H9 (cell line): ENCODE results near the gene NFYC. TPM values are rescaled to one million over a fixed set of nuclear protein-coding genes. Genes with fewer than 3 reads are reported as not detected.

Experiments used
- DNase-seq: peaks from one replicate; pipeline ENCODE4 v3.0.0-alpha.2; 2017
- H2AFZ ChIP-seq: one replicate; pipeline ENCODE4 v1.6.1; 2013; ENCODE audit warnings: mild to moderate bottlenecking, low read length, control low read depth, moderate library complexity
- H2AK5ac ChIP-seq: 2 replicates; pipeline ENCODE4 v1.6.1; 2013; ENCODE audit warnings: low read length, control low read depth, mixed read lengths; ENCODE audit not compliant: insufficient read length
- H2BK120ac ChIP-seq: one replicate; pipeline ENCODE4 v1.6.1; 2013; ENCODE audit warnings: low read depth, mild to moderate bottlenecking, low read length, control low read depth, inconsistent platforms; ENCODE audit not compliant: poor library complexity, severe bottlenecking
- H2BK12ac ChIP-seq: 2 replicates; pipeline ENCODE4 v1.6.1; 2013; ENCODE audit warnings: low read length, control low read depth, mixed read lengths, low read depth; ENCODE audit not compliant: insufficient read length
- H2BK15ac ChIP-seq: 2 replicates; pipeline ENCODE4 v1.6.1; 2013; ENCODE audit warnings: low read depth, low read length, control low read depth
- H2BK20ac ChIP-seq: one replicate; pipeline ENCODE4 v1.6.1; 2013; ENCODE audit warnings: low read depth, mild to moderate bottlenecking, low read length, control low read depth, inconsistent platforms; ENCODE audit not compliant: poor library complexity, severe bottlenecking
- H2BK5ac ChIP-seq: 2 replicates; pipeline ENCODE4 v1.6.1; 2013; ENCODE audit warnings: low read length, control low read depth, mixed read lengths; ENCODE audit not compliant: insufficient read length
- H3K14ac ChIP-seq: 2 replicates; pipeline ENCODE4 v1.6.1; 2013; ENCODE audit warnings: low read length, control low read depth; ENCODE audit not compliant: insufficient read depth
- H3K18ac ChIP-seq: 2 replicates; pipeline ENCODE4 v1.6.1; 2013; ENCODE audit warnings: low read depth, mild to moderate bottlenecking, mixed read lengths, low read length, control low read depth; ENCODE audit not compliant: insufficient read length
- H3K23ac ChIP-seq: 2 replicates; pipeline ENCODE4 v1.6.1; 2013; ENCODE audit warnings: low read length, control low read depth, mixed read lengths, low read depth; ENCODE audit not compliant: insufficient read length
- H3K23me2 ChIP-seq: 2 replicates; pipeline ENCODE4 v1.6.1; 2013; ENCODE audit warnings: low read depth, mild to moderate bottlenecking, mixed read lengths, low read length, control low read depth; ENCODE audit not compliant: insufficient read length, poor library complexity, severe bottlenecking
- H3K27ac ChIP-seq: 2 replicates; pipeline ENCODE4 v1.5.1; 2013; ENCODE audit warnings: low read length, control low read depth, mixed read lengths, low read depth; ENCODE audit not compliant: insufficient read length
- H3K27me3 ChIP-seq: 2 replicates; pipeline ENCODE4 v1.6.1; 2013; ENCODE audit warnings: low read length, control low read depth, inconsistent platforms; ENCODE audit not compliant: insufficient read depth
- H3K4ac ChIP-seq: 2 replicates; pipeline ENCODE4 v1.6.1; 2013; ENCODE audit warnings: low read depth, mild to moderate bottlenecking, control low read depth, inconsistent platforms, low read length, moderate library complexity
- H3K4me1 ChIP-seq: 2 replicates; pipeline ENCODE4 v1.6.1; 2013; ENCODE audit warnings: low read length, control low read depth, inconsistent platforms; ENCODE audit not compliant: insufficient read depth
- H3K4me2 ChIP-seq: 2 replicates; pipeline ENCODE4 v1.6.1; 2013; ENCODE audit warnings: low read length, control low read depth, mixed read lengths; ENCODE audit not compliant: insufficient read length, insufficient read depth
- H3K56ac ChIP-seq: 2 replicates; pipeline ENCODE4 v1.6.1; 2013; ENCODE audit warnings: low read depth, mild to moderate bottlenecking, mixed read lengths, low read length, control low read depth; ENCODE audit not compliant: insufficient read length
- H3K79me1 ChIP-seq: 2 replicates; pipeline ENCODE4 v1.6.1; 2013; ENCODE audit warnings: low read depth, mild to moderate bottlenecking, moderate library complexity, low read length, control low read depth, inconsistent platforms; ENCODE audit not compliant: insufficient read depth, poor library complexity, severe bottlenecking
- H3K79me2 ChIP-seq: 2 replicates; pipeline ENCODE4 v1.6.1; 2013; ENCODE audit warnings: low read length, control low read depth, inconsistent platforms; ENCODE audit not compliant: insufficient read depth
- H3K9ac ChIP-seq: 2 replicates; pipeline ENCODE4 v1.6.1; 2013; ENCODE audit warnings: low read length, control low read depth, mixed read lengths; ENCODE audit not compliant: insufficient read length; ENCODE audit errors: extremely low read depth
- H3K9me3 ChIP-seq: one replicate; pipeline ENCODE4 v1.6.1; 2013; ENCODE audit warnings: low read depth, low read length, inconsistent platforms; ENCODE audit not compliant: control insufficient read depth
- H3T11ph ChIP-seq: one replicate; pipeline ENCODE4 v1.6.1; 2013; ENCODE audit warnings: mild to moderate bottlenecking, low read length, control low read depth, inconsistent platforms
- H4K20me1 ChIP-seq: one replicate; pipeline ENCODE4 v1.6.1; 2013; ENCODE audit not compliant: control insufficient read depth, insufficient read length, insufficient read depth
- H4K5ac ChIP-seq: 2 replicates; pipeline ENCODE4 v1.6.1; 2013; ENCODE audit warnings: low read depth, mild to moderate bottlenecking, mixed read lengths, low read length, control low read depth; ENCODE audit not compliant: insufficient read length
- H4K8ac ChIP-seq: replicated peaks from 2 replicates; pipeline ENCODE4 v1.6.1; 2013; ENCODE audit warnings: low read length, control low read depth, mixed read lengths, low read depth; ENCODE audit not compliant: insufficient read length
- H4K91ac ChIP-seq: 2 replicates; pipeline ENCODE4 v1.6.1; 2013; ENCODE audit warnings: low read depth, mild to moderate bottlenecking, moderate library complexity, mixed read lengths, low read length, control low read depth; ENCODE audit not compliant: insufficient read length
- H3K27ac Mint-ChIP-seq, 3 experiments: 2 replicates in 2 of 3; 3 replicates in 1 of 3; pipeline ENCODE4 v1.8.0; 2020 to 2021; ENCODE audit warnings: mixed read lengths in 3 of 3, mild to moderate bottlenecking in 1 of 3, moderate library complexity in 1 of 3
- H3K27me3 Mint-ChIP-seq: 2 replicates; pipeline ENCODE4 v1.8.0; 2021; ENCODE audit warnings: low read depth, mild to moderate bottlenecking, moderate library complexity, mixed read lengths
- H3K36me3 Mint-ChIP-seq, 3 experiments: 2 replicates in 2 of 3; 3 replicates in 1 of 3; pipeline ENCODE4 v1.8.0; 2020 to 2021; ENCODE audit warnings: low read depth in 3 of 3, mixed read lengths in 3 of 3; ENCODE audit not compliant: insufficient read depth in 1 of 3
- H3K4me1 Mint-ChIP-seq, 2 experiments: 2 replicates each; pipeline ENCODE4 v1.8.0; 2020; ENCODE audit warnings: mixed read lengths in 2 of 2
- H3K4me3 Mint-ChIP-seq, 2 experiments: 2 replicates in 1 of 2; 3 replicates in 1 of 2; pipeline ENCODE4 v1.8.0; 2020 to 2021; ENCODE audit warnings: mild to moderate bottlenecking in 2 of 2, mixed read lengths in 2 of 2, moderate library complexity in 1 of 2
- H3K9me3 Mint-ChIP-seq, 2 experiments: 2 replicates in 1 of 2; 3 replicates in 1 of 2; pipeline ENCODE4 v1.8.0; 2020; ENCODE audit warnings: mild to moderate bottlenecking in 2 of 2, mixed read lengths in 2 of 2, moderate library complexity in 1 of 2
- CTCF ChIP-seq: fragments of 200-600 bp; sonication (generic); conservative IDR thresholded peaks from 3 replicates; pipeline ENCODE4 v1.8.0; 2021; ENCODE audit warnings: antibody characterized with exemption, mild to moderate bottlenecking
- WGBS: extraction: QIAGEN DNeasy Blood & Tissue Kit; methylation state at CpG from one replicate; pipeline ENCODE4 v1.1.7; 2013; ENCODE audit warnings: missing lambda C conversion rate, low lambda C conversion rate, mixed read lengths; ENCODE audit not compliant: insufficient read length; ENCODE audit errors: extremely low coverage; 5-methylcytosine and 5-hydroxymethylcytosine counted together
- total RNA-seq: library from RNA; stranded (reverse); gene quantifications from 2 replicates; pipeline ENCODE4 v1.2.1, GENCODE V29; 2021

NFYC gene
- total RNA-seq, 1 experiment from 2014 or later: 54.7 TPM

GRCh38 chr1:40788561-40789341 is 97.2 kb downstream of the NFYC start:
- H2BK5ac ChIP-seq: no peak overlapping the region
- H3K27ac ChIP-seq: no peak overlapping the region
- no peaks in the 10 kb centered on the region for H4K20me1 ChIP-seq
- H3K4me2 ChIP-seq: no peak overlapping the region
- no peak overlapping the region for H3K9ac ChIP-seq
- H3K79me2 ChIP-seq: no peaks in the 10 kb centered on the region
- Mint-ChIP-seq H3K27me3 (peaks cover 34% of the 10 kb centered on the region), H3K4me1 (peaks cover 3 to 16% of the 10 kb centered on the region in 2 experiments; a peak in 3 of 4 replicates), H3K9me3 (no peaks in the 10 kb centered on the region), H3K36me3 (no peaks in the 10 kb centered on the region; a peak in 1 of 7 replicates), H3K4me3 (no peak overlapping the region), H3K27ac (no peak overlapping the region)
- no CpG with 5 or more reads among the region's 17 CpGs for WGBS
- H2BK20ac ChIP-seq: no peak overlapping the region
- H3K27me3 ChIP-seq: no peaks in the 10 kb centered on the region; the same call in 1 of the 2 replicates
- no peak overlapping the region for H4K8ac ChIP-seq
- no peak overlapping the region for H4K91ac ChIP-seq
- H2AFZ ChIP-seq: no peak overlapping the region
- no peak overlapping the region for H4K5ac ChIP-seq
- peaks cover 3% of the 10 kb centered on the region for H3K23me2 ChIP-seq
- no peak overlapping the region for H3T11ph ChIP-seq
- H3K14ac ChIP-seq: no peak overlapping the region
- H3K18ac ChIP-seq: no peak overlapping the region
- DNase-seq: no peak
- no peak overlapping the region for H3K56ac ChIP-seq
- no peak overlapping the region for H2BK15ac ChIP-seq
- H3K4me1 ChIP-seq: no peaks in the 10 kb centered on the region
- no peaks in the 10 kb centered on the region for H3K79me1 ChIP-seq
- H2AK5ac ChIP-seq: no peak overlapping the region
- TF ChIP-seq CTCF: no peak
- H3K9me3 ChIP-seq: no peaks in the 10 kb centered on the region
- no peak overlapping the region for H3K23ac ChIP-seq
- H2BK12ac ChIP-seq: no peak overlapping the region
- H3K4ac ChIP-seq: no peak overlapping the region
- no peak overlapping the region for H2BK120ac ChIP-seq
